ENCODE data around the gene CYP4F12.

CYP4F12 gene

GRCh38 chr19:15721268-15721667 lies 48.4 kb downstream of the CYP4F12 start:
- Mint-ChIP-seq H3K36me3 (no peaks in the 10 kb centered on the region), H3K4me1 (peaks cover 4% of the 10 kb centered on the region), H3K4me3 (no peak overlapping the region), H3K9me3 (no peaks in the 10 kb centered on the region), H3K27ac (no peak overlapping the region)
- DNase-seq (ENCODE audit: low spot score in 2 of 2) (no peak), ATAC-seq (no peak)

GRCh38 chr19:15722956-15723355 lies 50.1 kb downstream of the CYP4F12 start:
- ATAC-seq = no peak
- Mint-ChIP-seq H3K9me3 (no peaks in the 10 kb centered on the region), H3K27ac (no peak overlapping the region), H3K4me3 (no peak overlapping the region), H3K4me1 (peaks cover 10% of the 10 kb centered on the region), H3K36me3 (no peaks in the 10 kb centered on the region)
- no peak for DNase-seq (ENCODE audit: low spot score in 2 of 2)

- Mint-ChIP-seq H3K36me3 (no peaks in the 10 kb centered on the region), H3K27ac (no peak within 1 kb of the TSS), H3K9me3 (no peaks in the 10 kb centered on the region), H3K4me3 (no peak within 1 kb of the TSS), H3K4me1 (peaks cover 17% of the 10 kb centered on the region)
- no peak for ATAC-seq
- DNase-seq (ENCODE audit: low spot score in 2 of 2) = no peak
Observed at GRCh38 chr19:15727724-15728123, 54.8 kb downstream of the CYP4F12 start, which contains the start of gene OR10H2. OR10H2 (plus strand) TSS chr19:15728024; CDS start chr19:15728044, 20 bp downstream.

- ATAC-seq = peak; percentile 45
Observed at GRCh38 chr19:15730538-15730937, 57.7 kb downstream of the CYP4F12 start.

GRCh38 chr19:15732388-15732787 lies 59.5 kb downstream of the CYP4F12 start:
- ATAC-seq (no peak), DNase-seq (ENCODE audit: low spot score in 2 of 2) (no peak)
- Mint-ChIP-seq H3K36me3 (no peaks in the 10 kb centered on the region), H3K4me3 (no peak overlapping the region), H3K9me3 (no peaks in the 10 kb centered on the region), H3K27ac (no peak overlapping the region), H3K4me1 (peaks cover 8% of the 10 kb centered on the region)

More at GRCh38 chr19:15730538-15730937, 57.7 kb downstream of the CYP4F12 start:
- H3K9me3 Mint-ChIP-seq = no peaks in the 10 kb centered on the region
- no peaks in the 10 kb centered on the region for H3K36me3 Mint-ChIP-seq
- peaks cover 14% of the 10 kb centered on the region for H3K4me1 Mint-ChIP-seq
- DNase-seq (ENCODE audit: low spot score in 2 of 2) = no peak
- H3K27ac Mint-ChIP-seq = no peak overlapping the region
- H3K4me3 Mint-ChIP-seq = no peak overlapping the region

GRCh38 chr19:15733895-15734294 lies 61.0 kb downstream of the CYP4F12 start:
- H3K4me3 Mint-ChIP-seq = no peak overlapping the region
- ATAC-seq (no peak), DNase-seq (ENCODE audit: low spot score in 2 of 2) (no peak)
- no peaks in the 10 kb centered on the region for H3K36me3 Mint-ChIP-seq
- no peak overlapping the region for H3K27ac Mint-ChIP-seq
- no peaks in the 10 kb centered on the region for H3K9me3 Mint-ChIP-seq
- H3K4me1 Mint-ChIP-seq = peaks cover 8% of the 10 kb centered on the region

GRCh38 chr19:15737722-15738121 lies 64.8 kb downstream of the CYP4F12 start, which contains the start of gene OR10H3:
OR10H3 (plus strand) TSS chr19:15737985; CDS start chr19:15741393, 3,408 bp downstream.
- H3K4me1 Mint-ChIP-seq = no peaks in the 10 kb centered on the region
- H3K36me3 Mint-ChIP-seq = no peaks in the 10 kb centered on the region
- peaks cover 8% of the 10 kb centered on the region for H3K9me3 Mint-ChIP-seq
- H3K4me3 Mint-ChIP-seq = no peak within 1 kb of the TSS
- DNase-seq (ENCODE audit: low spot score in 2 of 2) (no peak), ATAC-seq (no peak)
- no peak within 1 kb of the TSS for H3K27ac Mint-ChIP-seq

- Mint-ChIP-seq H3K27ac (no peak overlapping the region), H3K9me3 (peaks cover 8% of the 10 kb centered on the region), H3K4me3 (no peak overlapping the region), H3K4me1 (no peaks in the 10 kb centered on the region), H3K36me3 (no peaks in the 10 kb centered on the region)
- ATAC-seq (no peak), DNase-seq (ENCODE audit: low spot score in 2 of 2) (no peak)
Observed at GRCh38 chr19:15740785-15741184, 67.9 kb downstream of the CYP4F12 start.

All from stimulated activated effector memory CD8-positive, alpha-beta T cell treated with anti-CD3 and anti-CD28 coated beads, Interleukin-12 subunit alpha, Interleukin-12 subunit beta, amount 100 ng/mL, for 72 hours (primary cell).